ENCODE results near the gene EPN2.
A peak's percentile ranks its signal among the peaks of the same experiment; 100 is the strongest.

Gene EPN2

DNA sequence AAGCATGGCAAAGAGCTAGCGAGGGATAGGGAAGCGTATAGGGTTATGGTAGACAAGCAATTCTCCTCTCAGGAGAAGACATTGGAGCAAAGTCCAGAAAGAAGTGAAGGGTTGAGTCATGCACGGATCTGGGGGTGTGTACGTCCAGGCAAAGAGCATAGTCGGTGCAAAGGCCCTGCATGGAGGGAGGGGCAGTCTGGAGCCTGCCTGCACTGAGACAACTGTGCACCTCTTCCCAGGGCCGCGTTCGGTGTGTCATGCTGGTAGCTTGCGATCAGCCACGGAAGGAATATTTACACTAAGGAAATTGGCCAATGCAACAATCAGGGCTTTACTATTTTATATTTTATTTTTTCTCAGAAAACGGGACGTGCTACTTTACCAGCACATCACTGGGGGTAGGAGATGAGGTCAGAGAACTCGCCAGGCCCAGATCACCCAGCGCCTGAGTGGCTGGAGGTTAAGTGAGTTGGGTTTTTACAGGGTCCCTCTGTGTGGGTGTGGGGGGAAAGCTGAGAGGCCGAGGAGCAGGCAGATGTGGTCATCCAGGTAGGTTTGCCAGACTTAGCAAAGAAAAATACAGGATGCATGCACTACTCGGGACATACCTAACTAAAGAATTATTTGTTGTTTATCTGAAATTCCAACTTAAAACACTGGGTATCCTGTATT, 132.1 kb downstream of the EPN2 start:
- Histone ChIP-seq H3K27ac (ENCODE audit: low read length) (no peak overlapping the region), H3K4me1 (ENCODE audit: insufficient read depth, low read length) (no peaks in the 10 kb centered on the region), H3K4me3 (ENCODE audit: low read length) (no peak overlapping the region), H3K9ac (ENCODE audit: low read depth, low read length) (no peak overlapping the region), H3K36me3 (ENCODE audit: insufficient read depth, low read depth, low read length) (no peaks in the 10 kb centered on the region), H3K27me3 (ENCODE audit: insufficient read depth, low read length) (no peaks in the 10 kb centered on the region), H3K9me3 (ENCODE audit: insufficient read depth, low read depth, low read length) (no peaks in the 10 kb centered on the region)

DNA sequence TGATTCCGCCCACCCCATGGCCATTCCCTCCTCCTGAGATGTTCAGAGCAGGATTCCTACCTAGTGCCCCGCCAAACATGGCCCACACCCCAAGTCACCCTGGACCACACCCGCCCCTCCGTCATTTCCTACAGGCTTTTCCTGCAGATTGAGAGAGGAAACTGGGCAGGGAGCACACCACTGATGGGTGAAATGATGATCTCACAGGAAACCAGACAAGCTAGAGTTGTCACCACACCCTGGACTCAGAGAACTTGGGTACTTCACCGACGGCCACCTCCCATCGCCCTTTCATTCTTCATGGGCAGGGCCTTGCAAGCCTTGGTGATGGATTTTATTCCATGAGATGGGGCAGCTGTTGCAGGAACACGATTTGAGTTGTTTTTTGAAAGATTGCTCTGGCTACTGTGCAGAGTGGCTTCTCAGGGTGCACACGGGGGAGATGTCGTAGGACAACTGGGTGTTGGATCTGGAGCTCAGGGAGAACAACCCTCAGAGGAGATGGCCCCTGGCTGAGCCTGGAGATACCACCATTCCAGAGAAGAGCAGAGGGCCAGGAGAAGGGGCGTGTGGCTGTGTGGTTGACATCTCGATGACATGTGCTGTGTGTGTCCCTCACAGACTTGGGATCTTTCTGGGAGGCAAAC, 132.8 kb downstream of the EPN2 start:
- H3K9ac ChIP-seq (ENCODE audit: low read depth, low read length), result no peak overlapping the region
- no peaks in the 10 kb centered on the region for H3K36me3 ChIP-seq (ENCODE audit: insufficient read depth, low read depth, low read length)
- H3K27me3 ChIP-seq (ENCODE audit: insufficient read depth, low read length), result no peaks in the 10 kb centered on the region
- no peaks in the 10 kb centered on the region for H3K4me1 ChIP-seq (ENCODE audit: insufficient read depth, low read length)
- no peak overlapping the region for H3K27ac ChIP-seq (ENCODE audit: low read length)
- no peak overlapping the region for H3K4me3 ChIP-seq (ENCODE audit: low read length)
- no peaks in the 10 kb centered on the region for H3K9me3 ChIP-seq (ENCODE audit: insufficient read depth, low read depth, low read length)

DNA sequence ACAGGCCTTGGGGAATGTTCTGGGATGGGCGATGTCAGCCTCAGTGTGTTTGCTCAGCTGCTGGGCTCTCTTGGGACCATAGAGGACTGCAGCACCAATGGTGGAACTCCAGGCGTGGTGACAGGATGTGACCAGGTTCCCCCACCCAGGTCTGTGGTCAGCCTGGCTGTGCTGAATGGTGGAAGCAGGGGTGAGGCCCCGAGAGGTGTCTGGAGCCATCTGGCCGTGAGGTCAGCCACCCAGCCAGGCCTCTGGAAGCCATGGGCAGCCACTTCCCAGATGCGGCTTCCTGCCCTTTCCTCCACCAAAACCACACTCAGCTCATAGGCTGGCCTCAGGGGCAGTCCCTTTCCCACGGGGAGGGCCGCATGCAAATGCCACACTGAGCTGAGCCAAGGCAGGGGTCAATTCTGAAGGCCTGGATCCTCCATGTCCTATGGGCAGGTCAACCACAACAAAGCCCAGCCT, 133.4 kb downstream of the EPN2 start:
- Histone ChIP-seq H3K4me1 (ENCODE audit: insufficient read depth, low read length) (no peaks in the 10 kb centered on the region), H3K4me3 (ENCODE audit: low read length) (no peak overlapping the region), H3K36me3 (ENCODE audit: insufficient read depth, low read depth, low read length) (no peaks in the 10 kb centered on the region), H3K9ac (ENCODE audit: low read depth, low read length) (no peak overlapping the region), H3K27me3 (ENCODE audit: insufficient read depth, low read length) (no peaks in the 10 kb centered on the region), H3K9me3 (ENCODE audit: insufficient read depth, low read depth, low read length) (no peaks in the 10 kb centered on the region), H3K27ac (ENCODE audit: low read length) (no peak overlapping the region)

DNA sequence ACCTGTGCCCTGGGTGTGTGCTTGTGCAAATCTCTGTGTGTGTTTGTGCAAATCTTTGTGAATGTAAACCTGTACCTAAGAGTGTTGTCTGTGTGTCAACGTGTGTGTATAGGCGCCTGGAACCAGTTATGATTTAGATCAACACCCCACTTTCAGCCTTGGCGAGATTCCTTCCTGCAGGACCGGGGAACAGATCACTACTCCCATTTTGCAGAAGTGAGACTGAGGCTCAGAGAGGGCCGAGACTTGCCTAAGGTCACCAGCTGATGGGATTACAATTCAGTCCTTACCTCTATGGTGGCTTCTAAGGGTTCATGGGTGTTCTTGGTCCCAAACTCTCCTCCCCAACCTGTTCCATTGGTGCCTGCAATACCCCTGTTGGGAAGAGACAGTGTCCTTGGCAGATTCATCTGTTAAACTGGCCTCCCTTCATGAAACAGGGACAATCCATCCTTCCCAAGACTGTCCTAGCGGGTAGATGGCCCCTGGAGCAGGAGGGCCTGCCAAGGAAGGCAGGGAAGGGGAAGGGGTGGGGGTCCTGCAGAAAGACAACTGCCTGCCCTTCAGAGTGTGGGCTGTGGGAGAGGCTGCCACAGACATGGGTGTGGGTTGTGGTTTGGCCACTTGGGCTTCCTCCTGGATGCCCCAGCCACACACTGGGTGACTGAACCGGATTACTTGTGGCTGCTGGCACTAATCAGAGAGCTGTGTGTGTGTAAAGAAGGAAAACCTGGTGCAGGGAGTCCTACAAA, 134.3 kb downstream of the EPN2 start:
- Histone ChIP-seq H3K9ac (ENCODE audit: low read depth, low read length) (no peak overlapping the region), H3K4me3 (ENCODE audit: low read length) (no peak overlapping the region), H3K27ac (ENCODE audit: low read length) (no peak overlapping the region), H3K36me3 (ENCODE audit: insufficient read depth, low read depth, low read length) (no peaks in the 10 kb centered on the region), H3K4me1 (ENCODE audit: insufficient read depth, low read length) (no peaks in the 10 kb centered on the region), H3K27me3 (ENCODE audit: insufficient read depth, low read length) (no peaks in the 10 kb centered on the region), H3K9me3 (ENCODE audit: insufficient read depth, low read depth, low read length) (no peaks in the 10 kb centered on the region)

DNA sequence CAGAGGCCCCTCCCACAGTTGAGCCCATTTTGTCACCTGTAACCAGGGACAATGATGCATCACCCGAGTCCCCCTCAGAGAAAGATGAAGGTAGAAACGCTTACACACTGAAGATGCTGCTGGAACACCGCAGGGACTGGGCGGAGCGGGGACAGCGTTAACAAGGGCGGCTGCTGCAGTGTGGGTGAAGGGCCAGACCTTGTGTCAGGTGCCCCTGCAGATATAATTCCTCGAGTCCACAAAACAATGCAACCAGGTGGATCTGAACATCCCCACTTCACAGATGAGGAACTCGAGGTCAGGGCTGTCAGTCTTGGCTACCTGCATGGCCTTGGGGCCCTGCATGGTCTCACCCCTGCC, 134.8 kb downstream of the EPN2 start:
- no peak overlapping the region for H3K4me3 ChIP-seq (ENCODE audit: low read length)
- H3K4me1 ChIP-seq (ENCODE audit: insufficient read depth, low read length), result no peaks in the 10 kb centered on the region; the same call in 1 of the 2 replicates
- H3K9ac ChIP-seq (ENCODE audit: low read depth, low read length), result no peak overlapping the region
- no peak overlapping the region for H3K27ac ChIP-seq (ENCODE audit: low read length)
- H3K36me3 ChIP-seq (ENCODE audit: insufficient read depth, low read depth, low read length), result no peaks in the 10 kb centered on the region
- no peaks in the 10 kb centered on the region for H3K9me3 ChIP-seq (ENCODE audit: insufficient read depth, low read depth, low read length)
- no peaks in the 10 kb centered on the region for H3K27me3 ChIP-seq (ENCODE audit: insufficient read depth, low read length)

DNA sequence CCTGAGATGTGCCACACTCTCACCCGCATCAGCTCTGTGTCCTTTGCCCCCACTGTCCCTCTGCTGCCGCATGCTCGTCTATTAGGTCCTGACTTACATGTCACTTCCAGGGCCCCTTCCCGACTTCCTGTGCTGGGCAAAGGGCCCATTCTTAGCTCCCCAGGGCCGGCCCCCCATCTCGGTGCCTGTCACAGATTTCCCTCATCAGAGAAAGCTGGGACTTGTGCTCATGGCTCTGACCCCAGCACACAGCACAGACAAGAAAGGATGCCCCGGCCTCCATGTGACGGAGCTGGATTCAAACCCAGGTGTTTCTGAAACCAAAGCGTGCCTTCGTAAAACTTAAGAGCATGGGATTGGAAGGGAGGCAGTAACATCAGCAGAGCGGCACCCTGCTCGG, 135.3 kb downstream of the EPN2 start:
- no peaks in the 10 kb centered on the region for H3K36me3 ChIP-seq (ENCODE audit: insufficient read depth, low read depth, low read length)
- H3K4me1 ChIP-seq (ENCODE audit: insufficient read depth, low read length), result no peaks in the 10 kb centered on the region; the same call in 1 of the 2 replicates
- no peak overlapping the region for H3K9ac ChIP-seq (ENCODE audit: low read depth, low read length)
- H3K27me3 ChIP-seq (ENCODE audit: insufficient read depth, low read length), result no peaks in the 10 kb centered on the region
- no peaks in the 10 kb centered on the region for H3K9me3 ChIP-seq (ENCODE audit: insufficient read depth, low read depth, low read length)
- H3K4me3 ChIP-seq (ENCODE audit: low read length), result no peak overlapping the region
- no peak overlapping the region for H3K27ac ChIP-seq (ENCODE audit: low read length)

DNA sequence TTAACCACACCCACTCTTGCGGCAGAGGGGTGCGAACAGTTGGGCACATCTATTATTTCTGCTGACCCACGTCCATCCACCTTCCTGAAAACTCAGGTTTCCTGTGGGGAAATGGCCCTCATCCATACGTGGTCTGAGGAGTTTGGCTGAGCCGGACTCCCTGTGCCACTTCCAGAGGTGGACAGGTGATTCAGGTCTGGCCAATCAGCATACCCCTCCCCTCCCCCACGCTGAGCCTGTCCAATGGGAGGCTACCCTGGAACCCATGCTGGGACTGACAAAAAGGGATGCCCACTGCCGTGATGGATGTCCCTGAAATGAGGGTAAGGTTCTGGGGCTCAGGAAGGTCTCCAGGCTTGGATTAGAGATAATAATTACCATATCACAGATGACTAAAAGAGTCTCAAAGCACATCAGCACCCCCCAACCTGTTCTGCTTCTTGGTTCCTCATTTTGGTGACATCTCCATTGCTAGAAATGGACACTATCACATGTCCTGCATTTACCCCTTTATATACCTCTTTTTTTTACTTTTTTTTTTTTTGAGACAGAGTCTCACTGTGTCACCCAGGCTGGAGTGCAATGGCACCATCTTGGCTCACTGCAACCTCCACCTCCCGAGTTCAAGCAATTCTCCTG, 135.8 kb downstream of the EPN2 start:
- Histone ChIP-seq H3K27ac (ENCODE audit: low read length) (no peak overlapping the region), H3K4me3 (ENCODE audit: low read length) (no peak overlapping the region), H3K36me3 (ENCODE audit: insufficient read depth, low read depth, low read length) (no peaks in the 10 kb centered on the region), H3K4me1 (ENCODE audit: insufficient read depth, low read length) (no peaks in the 10 kb centered on the region; the same call in 1 of the 2 replicates), H3K9ac (ENCODE audit: low read depth, low read length) (no peak overlapping the region), H3K9me3 (ENCODE audit: insufficient read depth, low read depth, low read length) (no peaks in the 10 kb centered on the region), H3K27me3 (ENCODE audit: insufficient read depth, low read length) (no peaks in the 10 kb centered on the region)

DNA sequence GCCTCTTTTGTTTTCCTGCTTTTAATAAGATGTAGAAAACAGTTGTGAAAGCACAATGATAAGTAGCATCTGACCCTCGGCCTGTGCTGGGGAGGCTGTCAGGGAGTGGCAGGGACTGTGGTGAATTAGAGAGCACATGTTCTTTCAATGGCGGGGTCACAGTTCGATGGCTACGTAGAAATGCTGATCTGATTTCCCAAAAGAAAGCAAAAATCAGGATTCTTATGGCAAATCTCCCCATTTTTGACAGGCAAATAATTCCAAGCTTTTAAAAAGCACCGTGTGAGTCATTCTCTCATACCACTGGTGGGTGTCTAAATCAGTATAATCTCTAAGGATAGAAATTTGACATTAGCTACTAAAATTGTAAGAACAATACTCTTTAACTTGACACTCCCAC, 137.0 kb downstream of the EPN2 start:
- Histone ChIP-seq H3K36me3 (ENCODE audit: insufficient read depth, low read depth, low read length) (no peaks in the 10 kb centered on the region), H3K9me3 (ENCODE audit: insufficient read depth, low read depth, low read length) (no peaks in the 10 kb centered on the region), H3K27ac (ENCODE audit: low read length) (no peak overlapping the region), H3K9ac (ENCODE audit: low read depth, low read length) (no peak overlapping the region), H3K27me3 (ENCODE audit: insufficient read depth, low read length) (no peaks in the 10 kb centered on the region), H3K4me3 (ENCODE audit: low read length) (no peak overlapping the region), H3K4me1 (ENCODE audit: insufficient read depth, low read length) (no peaks in the 10 kb centered on the region; the same call in 1 of the 2 replicates)

DNA sequence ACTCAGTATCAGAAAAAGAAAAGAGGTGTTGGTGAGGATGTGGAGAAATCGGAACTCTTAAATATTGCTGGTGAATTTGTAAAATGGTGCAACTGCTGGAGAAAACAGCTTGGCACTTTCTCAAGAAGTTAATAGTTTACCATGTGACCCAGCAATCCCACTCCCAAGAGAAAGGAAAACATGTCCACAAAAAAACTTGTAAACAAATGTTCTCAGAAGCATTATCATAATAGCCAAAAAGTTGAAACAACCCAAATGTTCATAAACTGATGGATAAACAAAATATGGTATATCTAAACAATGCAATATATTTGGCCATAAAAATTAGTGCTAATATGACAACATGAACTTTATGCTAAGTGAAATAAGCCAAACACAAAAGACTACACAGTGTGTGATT, 138.6 kb downstream of the EPN2 start:
- H3K27ac ChIP-seq (ENCODE audit: low read length), result no peak overlapping the region

DNA sequence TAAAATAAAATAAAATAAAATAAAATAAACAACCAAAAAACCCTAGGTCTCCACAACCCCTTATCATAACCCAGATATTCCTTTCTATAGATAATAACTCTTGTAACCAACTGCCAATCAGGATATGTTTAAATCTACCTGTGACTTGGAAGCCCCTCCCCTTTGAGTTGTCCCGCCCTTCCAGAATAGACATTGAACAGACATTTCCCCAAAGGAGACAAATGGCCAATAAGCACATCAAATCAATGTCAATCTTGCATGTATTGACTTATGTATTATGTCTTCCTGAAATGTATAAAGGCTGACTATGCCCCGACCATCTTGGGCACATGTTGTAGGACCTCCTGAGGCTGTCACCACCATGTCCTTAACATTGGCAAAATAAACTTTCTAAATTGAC, 139.6 kb downstream of the EPN2 start:
- H3K4me1 ChIP-seq (ENCODE audit: insufficient read depth, low read length), result no peaks in the 10 kb centered on the region; the same call in 1 of the 2 replicates
- H3K4me3 ChIP-seq (ENCODE audit: low read length), result peak overlapping the region; percentile 78
- H3K9ac ChIP-seq (ENCODE audit: low read depth, low read length), result peak overlapping the region; percentile 85
- H3K36me3 ChIP-seq (ENCODE audit: insufficient read depth, low read depth, low read length), result peaks cover 25% of the 10 kb centered on the region
- H3K27ac ChIP-seq (ENCODE audit: low read length), result no peak overlapping the region
- no peaks in the 10 kb centered on the region for H3K27me3 ChIP-seq (ENCODE audit: insufficient read depth, low read length)
- no peaks in the 10 kb centered on the region for H3K9me3 ChIP-seq (ENCODE audit: insufficient read depth, low read depth, low read length)

More for the DNA sequence above, 138.6 kb downstream of the EPN2 start:
- peaks cover 14% of the 10 kb centered on the region for H3K36me3 ChIP-seq (ENCODE audit: insufficient read depth, low read depth, low read length)
- H3K9me3 ChIP-seq (ENCODE audit: insufficient read depth, low read depth, low read length), result no peaks in the 10 kb centered on the region
- no peak overlapping the region for H3K4me3 ChIP-seq (ENCODE audit: low read length)
- H3K4me1 ChIP-seq (ENCODE audit: insufficient read depth, low read length), result no peaks in the 10 kb centered on the region; the same call in 1 of the 2 replicates
- no peaks in the 10 kb centered on the region for H3K27me3 ChIP-seq (ENCODE audit: insufficient read depth, low read length)
- no peak overlapping the region for H3K9ac ChIP-seq (ENCODE audit: low read depth, low read length)

DNA sequence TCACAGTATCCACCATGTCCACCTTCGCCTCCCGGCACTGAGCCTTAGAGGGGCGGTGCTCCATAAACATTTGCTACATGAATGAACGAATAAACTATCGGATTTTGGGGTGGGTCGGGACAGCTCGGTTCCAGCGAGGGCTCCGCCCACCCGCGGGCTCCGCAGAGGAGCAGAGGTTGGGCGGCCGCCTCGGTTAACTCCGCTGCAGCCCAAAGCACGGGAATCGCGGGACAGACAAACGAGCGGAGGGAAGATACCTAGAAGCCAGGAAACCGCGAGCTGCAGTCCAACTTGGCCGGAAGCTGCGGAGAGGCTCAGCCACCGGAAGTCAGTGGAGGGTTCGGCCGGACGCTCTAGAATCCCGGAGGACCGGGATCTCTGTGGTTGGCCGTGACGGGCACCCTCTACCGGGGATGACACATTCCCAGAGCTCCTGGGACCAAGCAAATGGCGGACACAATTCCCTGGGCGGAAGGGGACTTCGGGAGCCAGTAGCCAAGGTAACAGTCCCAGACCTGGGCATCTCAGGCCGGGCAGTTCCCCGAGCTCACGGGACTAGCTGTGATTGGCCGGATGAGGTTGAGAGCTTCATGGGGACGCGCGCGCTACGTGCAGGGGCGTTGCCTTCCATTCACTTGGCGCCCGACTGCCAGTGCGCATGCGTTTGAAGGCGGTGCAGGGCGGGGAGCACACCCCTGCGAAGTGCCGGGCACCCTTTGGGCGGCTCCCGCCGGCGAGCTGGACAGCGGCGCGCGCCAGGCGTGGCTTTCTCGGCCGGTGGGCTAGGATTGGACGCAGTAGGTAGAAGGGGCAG, 140.6 kb downstream of the EPN2 start:
- Histone ChIP-seq H3K9ac (ENCODE audit: low read depth, low read length) (peak overlapping the region; percentile 85), H3K27ac (ENCODE audit: low read length) (peak overlapping the region; percentile 63), H3K27me3 (ENCODE audit: insufficient read depth, low read length) (no peaks in the 10 kb centered on the region), H3K4me3 (ENCODE audit: low read length) (peak overlapping the region; percentile 78), H3K9me3 (ENCODE audit: insufficient read depth, low read depth, low read length) (no peaks in the 10 kb centered on the region), H3K4me1 (ENCODE audit: insufficient read depth, low read length) (no peaks in the 10 kb centered on the region; the same call in 1 of the 2 replicates), H3K36me3 (ENCODE audit: insufficient read depth, low read depth, low read length) (peaks cover 34% of the 10 kb centered on the region)
